Retina (tissue), 1 donor: Measurements from ENCODE around the gene ARHGDIA.
"Not testable (repeated sequence)": the region's sequence is repeated elsewhere in the genome, so short reads cannot be mapped to it uniquely, and the experiment has no call there.

ENCODE experiments used
- DNase-seq: peaks from one replicate; pipeline ENCODE4 v3.0.0-alpha.2; 2016

The ARHGDIA gene

DNA sequence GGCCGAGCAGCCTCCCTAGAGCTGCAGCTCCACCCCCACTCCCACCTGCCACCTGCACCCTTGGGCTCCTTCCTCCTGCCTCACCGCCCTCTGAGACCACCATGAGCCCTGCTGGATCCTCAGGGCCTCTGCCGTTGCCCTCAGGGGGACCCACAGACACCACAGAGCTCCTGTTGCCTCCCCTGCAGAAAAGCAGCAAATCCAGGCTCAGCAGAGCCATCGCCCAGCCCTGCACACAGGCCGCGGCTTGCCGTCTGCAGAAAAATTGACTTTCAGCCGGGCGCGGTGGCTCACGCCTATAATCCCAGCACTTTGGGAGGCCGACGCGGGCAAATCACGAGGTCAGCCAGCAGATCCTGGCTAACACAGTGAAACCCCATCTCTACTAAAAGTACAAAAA lies 29.3 kb downstream of the ARHGDIA start:
- DNase-seq, result no peak

DNA sequence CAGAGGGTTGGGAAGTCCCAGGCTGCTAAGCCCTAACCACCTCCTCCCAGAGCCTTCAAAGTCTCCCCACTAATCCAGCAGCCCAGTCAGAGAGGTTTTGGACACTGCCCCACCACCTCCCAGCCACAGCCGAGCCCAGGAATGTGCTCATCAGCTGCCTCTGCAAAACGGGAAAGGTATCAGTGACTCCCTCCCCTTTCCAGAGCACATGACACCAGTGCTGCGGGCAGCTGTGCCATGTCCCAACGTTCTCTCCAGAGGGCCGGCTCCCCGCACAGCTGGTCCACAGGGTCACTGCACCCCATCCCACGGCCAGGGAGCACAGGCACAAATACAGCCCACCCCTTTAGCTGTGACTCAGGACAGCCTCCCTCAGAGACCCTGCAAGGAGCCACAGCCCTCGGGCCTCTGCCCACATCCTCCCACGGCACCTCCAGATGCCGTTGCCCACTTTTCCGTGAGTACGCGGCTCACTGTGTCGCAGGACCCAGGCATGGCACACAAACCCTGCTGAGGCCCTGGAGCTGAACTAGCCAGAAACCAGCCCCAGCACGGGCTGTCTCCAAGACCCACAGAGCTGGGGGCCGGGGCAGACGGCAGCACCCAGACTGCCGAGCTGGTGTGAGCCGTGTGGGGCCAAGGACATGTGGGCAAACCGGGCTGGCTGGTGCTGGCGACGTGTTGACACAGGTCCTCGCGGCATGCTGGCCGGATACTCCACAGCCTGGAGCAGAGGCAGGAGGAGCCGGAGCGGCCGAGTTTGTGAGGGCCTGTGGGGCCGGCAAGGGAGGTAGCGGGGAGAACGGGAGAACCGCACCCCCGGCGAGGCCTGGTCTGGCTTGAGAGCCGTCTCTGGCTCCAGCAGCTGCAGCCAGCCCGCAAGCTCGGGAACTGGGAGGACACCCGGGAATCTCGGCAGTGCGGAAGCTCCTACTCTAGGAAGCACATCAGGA lies 30.0 kb downstream of the ARHGDIA start:
- DNase-seq, result no peak

DNA sequence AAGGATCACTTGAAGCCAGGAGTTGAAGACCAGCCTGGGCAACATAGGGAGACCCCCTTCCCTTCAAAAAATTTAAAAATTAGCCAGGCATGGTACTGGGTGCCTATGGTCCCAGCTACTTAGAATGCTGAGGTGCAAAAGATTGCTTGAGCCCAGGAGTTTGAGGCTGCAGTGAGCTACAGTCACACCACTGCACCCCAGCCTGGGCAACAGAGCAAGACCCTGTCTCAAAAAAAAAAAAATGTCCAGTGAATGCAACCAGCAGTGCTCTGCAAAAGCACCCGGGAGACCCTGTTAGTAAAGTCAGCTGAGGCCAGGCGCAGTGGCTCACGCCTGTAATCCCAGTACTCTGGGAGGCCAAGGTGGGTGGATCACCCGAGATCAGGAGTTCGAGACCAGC lies 31.1 kb downstream of the ARHGDIA start:
- not testable (repeated sequence) for DNase-seq

DNA sequence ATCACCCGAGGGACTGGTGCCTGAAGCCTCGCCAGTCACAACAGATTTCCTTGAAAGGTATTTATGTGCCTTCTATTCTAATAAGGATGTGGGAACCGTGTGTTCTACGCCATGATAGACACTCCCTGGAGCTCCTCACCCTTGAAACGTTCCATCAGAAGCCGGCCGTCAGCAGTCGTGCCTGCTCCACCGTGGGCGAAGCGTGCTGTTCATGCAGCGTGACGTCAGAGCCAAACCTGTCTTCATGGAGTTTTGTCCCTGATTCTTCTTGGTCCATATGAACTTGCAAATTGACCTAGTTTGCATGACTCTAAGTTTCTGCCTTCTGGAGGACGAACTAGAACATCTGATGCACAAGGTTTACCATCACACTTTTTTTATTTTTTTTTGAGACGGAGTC lies 31.8 kb downstream of the ARHGDIA start:
- DNase-seq, result no peak

DNA sequence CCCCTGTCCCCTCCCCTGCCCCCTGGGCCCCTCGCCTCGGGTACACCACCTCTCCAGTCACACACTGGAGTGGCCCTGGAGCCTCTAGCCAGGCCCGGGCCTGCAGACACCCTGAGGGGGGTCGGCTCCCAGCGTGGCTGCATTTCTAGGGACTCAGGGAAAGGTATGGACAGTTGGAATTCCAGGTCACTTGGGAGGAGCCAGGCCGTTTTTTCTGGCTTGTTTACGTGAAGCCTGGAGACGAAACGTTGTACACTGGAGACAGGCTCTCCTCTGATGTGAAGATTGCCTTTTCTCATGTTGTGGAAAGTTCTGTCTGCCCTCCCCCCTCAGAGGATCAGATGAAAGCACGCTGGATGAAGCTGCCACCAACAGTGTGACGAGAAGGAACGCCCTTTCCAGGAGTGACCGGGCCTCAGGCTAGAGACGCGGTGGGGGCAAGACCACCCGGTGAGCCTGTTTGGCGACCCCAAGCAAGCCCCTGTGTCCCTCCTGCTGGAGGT lies 32.3 kb downstream of the ARHGDIA start:
- DNase-seq, result peak; percentile 56

DNA sequence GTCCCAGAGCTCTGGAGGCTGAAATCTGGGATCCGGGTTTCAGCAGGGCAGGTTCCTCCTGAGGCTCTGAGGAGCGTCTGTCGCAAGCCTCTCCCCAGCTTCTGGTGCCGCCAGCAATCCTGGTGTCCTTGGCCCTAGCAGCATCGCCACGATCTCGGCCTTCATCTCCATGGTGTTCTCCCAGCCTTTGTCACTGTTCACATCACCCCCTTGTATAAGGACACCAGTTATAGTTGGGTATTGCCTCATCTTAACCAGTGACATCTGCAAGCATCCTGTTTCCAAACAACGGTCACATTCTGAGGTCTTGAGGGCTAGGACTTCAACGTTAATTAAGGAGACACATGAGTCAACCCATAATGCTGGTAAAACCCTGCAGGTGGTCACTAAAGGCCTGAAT lies 33.5 kb downstream of the ARHGDIA start:
- no peak for DNase-seq

DNA sequence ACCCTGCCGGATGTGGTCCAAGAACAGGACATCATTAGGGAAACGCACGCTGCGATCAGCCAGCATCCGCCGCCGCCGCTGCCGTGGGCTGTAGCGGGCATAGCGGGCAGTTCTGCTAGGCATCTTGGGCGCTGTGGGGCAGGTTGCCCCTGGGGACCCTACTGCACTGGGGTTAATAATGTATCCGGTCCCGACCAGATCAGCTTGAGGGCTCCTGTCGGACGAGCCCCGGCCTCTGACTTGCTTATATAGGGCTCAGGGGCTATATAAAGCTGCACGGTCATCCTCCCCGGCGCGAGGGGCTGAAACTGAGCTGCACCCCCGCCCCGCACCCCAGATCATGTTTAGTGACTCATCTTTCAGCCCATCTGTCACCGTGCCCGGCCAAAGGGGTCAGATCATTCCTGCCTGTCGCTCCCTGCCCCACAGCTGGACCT lies 36.3 kb downstream of the ARHGDIA start, which contains the start of gene PPP1R27:
Gene PPP1R27 (minus strand): TSS at position 220 of the 437 bp plus-strand sequence. CDS start 97 bp downstream, at position 123.
- DNase-seq, result no peak

DNA sequence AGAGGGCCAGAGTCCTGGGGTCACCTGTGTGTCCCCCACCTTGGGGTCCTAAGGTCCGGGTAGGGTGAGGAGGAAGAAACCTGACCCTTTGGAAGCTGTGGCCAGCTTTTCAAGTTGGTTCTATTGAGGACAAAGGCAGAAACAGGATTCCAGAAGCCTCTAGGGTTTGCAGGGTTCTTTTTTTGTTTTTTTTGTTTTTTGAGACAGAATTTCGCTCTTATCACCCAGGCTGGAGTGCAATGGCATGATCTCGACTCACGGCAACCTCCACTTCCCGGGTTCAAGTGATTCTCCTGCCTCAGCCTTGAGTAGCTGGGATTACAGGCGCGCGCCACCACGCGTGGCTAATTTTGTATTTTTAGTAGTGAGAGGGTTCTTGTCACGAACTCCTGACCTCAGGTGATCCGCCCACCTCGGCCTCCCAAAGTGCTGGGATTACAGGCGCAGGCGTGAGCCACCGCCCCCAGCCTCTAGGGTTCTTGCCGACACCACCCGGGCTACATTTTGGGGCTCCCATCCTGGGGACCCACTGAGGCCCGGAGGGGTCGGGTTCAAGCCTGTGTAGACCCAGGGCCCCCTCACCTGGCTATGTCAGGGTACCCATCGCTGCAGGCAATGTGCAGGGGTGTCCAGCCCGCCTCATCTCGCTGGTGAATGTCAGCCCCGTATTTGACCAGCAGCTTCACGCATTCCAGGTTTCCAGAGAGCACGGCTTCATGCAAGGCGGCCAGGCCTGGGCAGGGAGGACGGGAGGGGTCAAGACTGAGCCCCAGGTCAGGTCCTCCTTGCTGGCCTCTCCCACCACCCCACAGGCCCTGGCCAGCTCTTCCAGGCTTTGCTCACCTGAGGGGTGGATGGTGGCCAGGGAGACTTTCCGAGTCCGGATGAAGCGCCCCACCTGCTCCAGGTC lies 37.0 kb downstream of the ARHGDIA start:
- DNase-seq, result no peak

DNA sequence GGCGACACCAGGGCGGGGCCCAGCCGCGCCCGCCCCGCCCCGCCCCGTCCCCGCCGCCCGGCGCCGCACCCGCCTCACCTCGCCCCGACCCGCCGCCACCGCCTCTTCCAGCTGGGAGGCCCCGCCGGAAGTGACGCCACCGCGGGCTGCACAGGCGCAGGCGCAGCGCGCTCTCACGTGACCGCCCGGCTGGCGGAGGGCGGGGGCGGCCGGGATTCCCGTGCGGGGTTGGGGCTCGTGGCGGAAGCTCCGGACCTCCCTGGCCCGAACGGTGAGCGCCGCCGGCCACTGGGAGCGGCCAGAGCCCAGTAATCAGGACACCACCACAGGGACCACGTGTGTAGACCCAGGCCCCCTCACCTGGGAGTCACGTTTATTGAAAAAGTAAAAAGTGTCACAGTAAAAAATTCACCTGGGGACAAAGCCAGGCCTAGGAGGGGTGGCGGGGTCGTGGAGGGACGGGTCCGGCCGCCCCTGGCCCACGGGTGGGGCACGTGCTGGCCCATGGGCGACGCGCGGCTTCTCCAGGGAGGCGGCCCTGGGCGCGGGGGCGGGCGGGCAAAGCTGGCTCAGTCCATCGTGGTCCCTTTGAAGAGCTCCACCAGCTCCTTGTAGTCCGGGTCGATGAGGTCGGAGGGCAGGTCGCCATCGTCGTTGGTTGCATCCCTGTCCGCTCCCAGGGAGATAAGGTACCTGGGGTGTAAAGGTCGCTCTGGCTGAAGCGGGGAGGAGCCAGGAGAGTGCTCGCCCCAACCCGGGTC lies 37.8 kb downstream of the ARHGDIA start, which contains the start of gene MCRIP1:
Gene MCRIP1 (minus strand): TSS at position 132 of the 761 bp plus-strand sequence. CDS start 8,785 bp downstream, outside the sequence.
- peak; percentile 87 for DNase-seq

DNA sequence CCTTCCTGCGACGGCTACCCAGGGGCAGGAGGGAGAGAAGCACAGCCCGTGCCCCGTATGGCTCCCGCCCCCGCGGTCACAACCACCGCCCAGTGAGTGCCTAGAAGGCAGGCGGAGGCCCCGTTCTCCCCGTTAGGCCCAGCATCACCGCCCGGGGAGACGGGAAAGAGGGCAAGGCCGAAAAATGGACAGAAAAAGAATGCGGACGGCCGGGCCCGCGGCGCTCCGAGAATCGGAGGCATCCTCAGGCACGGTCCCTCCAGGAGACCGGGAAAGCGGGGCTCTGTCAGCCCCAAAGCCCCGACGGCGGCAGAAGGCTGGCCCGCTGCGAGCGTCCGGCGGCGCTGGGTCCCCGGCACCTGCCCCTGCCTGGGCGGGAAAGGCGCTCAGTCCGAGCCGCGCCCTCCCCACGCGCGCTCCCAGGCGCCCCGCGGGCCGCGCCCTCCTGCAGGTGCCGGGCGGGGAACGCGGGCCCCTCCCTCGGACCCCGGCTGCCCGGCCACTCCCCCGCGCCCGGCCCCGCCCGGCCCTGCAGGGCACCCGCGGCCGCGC lies 38.5 kb downstream of the ARHGDIA start:
- DNase-seq, result peak; percentile 48

DNA sequence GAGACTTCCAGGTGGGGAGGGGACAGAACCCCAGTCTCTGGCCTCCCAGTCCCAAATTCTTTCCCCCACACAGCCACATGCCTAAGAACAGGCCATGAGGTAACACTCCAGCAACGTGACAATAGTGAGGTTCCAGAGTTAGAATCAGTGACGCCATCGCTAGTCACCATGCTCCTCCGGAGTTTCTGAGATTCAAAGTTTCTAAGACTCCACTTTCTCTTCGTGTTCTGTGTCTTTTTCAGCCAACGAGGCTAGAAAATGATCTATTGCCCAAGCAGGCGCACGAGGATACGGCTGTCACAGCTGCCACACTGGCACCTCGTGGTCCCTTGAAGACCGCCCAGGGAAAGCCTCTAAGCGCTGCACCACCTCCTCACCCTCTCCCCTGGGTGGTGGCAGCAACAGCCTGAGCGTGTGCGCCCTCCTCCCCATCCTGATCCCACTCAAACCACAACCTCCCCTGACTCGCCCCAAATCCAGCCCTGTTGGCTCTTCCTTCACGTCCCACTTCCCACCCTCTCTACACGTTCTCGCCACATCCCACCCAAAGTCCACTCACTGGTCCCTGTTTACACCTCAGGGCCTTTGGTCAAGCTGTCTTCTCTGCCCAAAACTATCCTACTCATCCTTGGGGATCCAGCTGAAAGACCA lies 39.1 kb downstream of the ARHGDIA start:
- DNase-seq, result no peak

DNA sequence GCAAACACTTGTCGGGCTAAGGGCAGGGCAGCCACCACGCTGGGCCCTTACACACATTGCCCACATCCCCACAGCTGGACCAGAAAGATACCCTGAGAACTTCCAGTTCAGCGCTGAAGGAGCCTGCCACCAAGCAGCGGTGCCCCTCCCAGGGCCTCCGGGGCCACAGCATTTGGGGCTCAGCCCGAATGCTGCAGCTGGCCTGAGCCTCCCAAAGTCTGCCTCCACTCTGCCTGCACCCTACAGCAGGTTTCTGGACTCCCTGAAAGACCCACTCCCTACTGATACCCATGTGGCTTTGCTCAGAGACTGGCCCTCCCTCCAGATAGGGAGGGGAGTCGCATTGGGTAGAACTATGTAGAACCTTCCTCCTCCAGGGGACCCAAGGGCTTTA lies 39.6 kb downstream of the ARHGDIA start:
- DNase-seq, result no peak

DNA sequence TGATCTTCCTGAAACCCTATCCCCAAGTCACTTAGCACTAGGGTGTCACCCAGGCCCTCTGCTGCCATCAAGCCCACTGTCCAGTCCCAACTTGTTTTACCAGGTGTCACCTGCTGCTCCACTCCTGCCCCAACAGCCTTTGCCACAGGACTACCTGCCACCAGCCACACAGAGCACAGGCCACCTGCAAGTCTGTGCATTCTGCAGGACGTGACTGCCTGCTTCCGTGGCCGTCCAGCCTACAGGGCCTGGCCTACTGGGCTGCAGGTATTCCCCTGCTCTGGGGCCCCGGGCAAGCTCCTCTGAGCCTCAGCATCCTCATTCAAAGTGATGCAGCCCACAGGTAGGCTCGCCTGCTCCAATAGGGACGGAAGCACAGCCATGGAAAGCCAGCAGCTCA lies 41.3 kb downstream of the ARHGDIA start:
- no peak for DNase-seq

DNA sequence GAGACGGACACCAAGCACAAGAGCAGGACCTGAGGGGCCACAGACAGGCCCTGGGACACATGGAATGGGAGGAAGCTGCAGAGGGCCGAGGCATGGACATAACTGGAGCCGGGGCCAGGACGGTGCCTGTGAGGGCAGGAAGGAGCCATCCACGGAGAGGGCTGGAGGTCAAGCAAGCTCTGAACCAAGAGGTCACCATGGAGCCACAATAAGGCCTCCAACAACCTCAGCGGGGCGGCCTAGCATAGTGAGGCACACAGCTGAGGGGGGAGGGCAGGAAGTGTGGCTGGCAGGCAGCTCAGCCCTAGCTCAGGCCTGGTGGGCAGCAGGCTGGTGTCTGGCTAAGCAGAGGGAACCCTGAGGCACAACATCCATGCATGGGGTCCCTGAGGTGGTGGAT lies 42.5 kb downstream of the ARHGDIA start:
- no peak for DNase-seq

DNA sequence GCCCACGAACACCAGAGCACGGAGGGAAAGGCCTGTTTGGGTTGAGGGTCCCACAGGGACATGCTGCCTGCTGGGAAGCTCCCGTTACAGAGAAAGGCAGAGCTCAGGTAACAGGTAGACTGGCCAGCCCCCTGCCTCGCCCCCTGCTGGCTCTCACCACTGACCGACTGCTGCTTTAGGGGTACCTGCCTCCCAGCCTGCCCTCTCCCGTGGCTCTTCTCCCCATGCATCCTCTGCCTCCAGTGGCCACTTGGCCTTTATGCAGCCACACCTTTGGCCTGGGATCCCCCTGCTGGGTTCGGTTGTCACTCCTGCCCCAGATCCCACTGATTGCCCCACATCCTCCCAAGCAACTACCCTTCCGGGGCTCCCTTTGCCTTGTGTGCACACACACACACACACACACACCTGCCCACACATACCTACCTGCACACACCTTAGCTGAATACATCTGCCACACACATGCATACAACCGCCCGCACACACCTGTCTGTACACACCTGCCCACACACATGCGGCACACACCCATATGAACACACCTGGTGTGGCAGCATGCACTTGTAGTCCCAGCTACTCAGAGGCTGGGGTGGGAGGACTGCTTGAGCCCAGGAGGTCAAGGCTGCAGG lies 45.2 kb downstream of the ARHGDIA start:
- DNase-seq, result no peak

DNA sequence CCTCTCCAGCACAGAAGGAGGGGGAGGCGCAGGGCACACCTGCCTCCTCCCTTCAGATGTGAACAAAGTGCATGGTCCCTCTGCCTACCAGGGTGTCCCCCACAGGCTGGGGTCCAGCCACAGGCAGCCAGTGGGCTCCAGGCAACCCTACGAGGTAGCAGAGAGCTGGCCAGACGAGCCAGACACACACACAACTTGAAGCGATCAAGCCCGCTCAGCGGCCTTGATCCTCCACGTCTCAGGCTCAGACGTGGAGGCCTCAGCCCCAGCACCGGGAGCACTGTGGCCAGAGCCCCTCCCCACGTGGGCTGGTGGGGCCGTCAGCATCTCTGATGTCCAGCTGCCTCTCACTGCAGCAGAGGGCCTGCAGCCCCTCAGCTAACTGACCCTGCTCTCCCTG lies 46.5 kb downstream of the ARHGDIA start:
- no peak for DNase-seq

DNA sequence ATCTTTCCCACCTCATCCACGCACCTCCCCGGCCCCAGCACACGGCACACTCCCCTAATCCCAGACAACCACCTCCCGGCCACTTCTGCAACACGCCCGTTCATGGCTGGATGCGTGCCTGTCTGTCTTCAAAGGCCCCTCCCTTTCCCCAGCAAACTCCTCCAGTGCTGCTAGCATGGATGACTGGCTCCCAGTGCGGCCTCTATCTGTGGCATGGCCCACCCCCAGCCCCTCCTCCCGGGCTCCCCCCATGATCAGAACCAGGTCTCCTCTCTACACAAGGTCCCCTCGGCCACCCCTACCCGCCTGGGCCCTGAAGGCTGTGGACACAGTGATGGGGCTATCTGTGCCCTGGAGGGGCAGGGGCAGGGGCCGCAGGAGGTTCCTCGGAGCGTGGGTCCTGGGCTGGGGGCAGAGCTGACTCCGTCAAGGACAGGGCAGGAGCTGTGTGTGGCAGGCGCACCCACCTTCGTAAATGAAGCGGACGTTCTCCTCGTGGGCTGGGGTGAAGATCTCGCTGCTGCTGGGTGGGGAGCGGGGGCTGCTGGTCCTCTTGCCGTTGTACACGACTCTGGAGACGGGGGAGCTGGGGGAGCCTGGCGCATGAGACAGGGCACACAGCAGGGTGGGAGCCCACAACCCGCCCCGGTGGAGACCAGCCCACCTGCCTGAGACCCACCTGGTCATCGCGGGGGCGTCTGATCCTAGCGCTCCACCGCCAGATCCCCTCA lies 47.2 kb downstream of the ARHGDIA start:
- no peak for DNase-seq

DNA sequence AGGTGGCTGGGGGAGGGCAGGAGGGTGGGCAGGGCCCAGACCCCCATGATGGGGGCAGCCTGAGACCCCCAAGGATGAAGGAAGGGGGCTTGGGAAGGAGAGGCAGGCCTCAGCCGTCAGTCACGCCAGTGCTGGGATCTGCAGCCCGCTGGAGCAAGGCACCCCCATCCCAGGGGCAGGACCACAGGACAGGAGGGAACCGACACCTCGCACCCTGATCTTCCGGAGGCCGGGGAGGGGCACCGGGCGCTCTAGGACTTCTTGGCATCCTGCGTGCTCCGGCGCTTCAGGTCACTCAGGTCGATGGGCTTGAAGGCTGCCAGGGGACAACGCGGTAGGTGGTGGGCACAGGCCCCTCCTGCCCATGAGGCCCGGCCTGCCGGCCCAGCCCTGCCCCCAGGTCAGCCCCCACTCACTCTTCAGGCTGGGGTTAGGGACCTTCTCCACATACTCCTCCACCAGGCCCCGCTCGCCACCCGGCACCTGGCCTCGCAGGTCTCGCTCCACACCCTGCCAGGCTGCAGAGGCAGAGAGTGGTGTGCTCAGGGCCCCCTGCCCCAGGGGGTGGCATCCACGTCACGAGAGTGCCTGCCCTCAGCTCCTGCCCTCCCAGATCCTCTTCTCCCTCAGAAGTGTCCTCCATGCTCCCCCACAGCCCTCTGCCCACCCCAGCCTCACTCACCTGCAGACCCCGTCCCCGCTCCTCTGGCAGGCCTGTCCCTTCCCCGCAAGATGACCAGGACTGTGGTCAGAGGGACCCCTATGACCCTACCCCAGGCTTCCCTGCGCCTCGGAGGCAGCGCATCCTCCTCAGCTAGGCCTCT lies 47.9 kb downstream of the ARHGDIA start:
- DNase-seq, result no peak

DNA sequence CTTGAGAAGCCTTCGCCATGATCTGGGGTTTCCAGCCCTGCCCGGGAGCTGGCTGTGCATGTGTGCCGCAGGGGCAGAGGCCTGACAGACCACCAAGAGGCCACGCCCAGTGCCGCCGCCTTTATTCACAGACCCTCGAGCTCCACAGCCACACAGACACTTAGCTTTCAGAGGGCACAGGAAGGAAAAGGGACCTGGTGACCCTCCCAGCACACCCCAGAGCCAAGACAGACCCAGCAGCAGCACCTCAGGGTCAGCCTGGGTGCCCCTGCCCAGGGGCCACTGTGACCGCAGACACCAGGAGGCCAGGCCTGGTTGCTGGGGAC lies 48.9 kb downstream of the ARHGDIA start:
- DNase-seq, result no peak
